ENCODE data around the gene AMIGO1.

AMIGO1 gene

GRCh38 chr1:109523706-109524105, 14.2 kb upstream of the AMIGO1 start:
- Histone ChIP-seq H3K27me3 (ENCODE audit: insufficient read depth, low read length, poor library complexity, severe bottlenecking) (no peaks in the 10 kb centered on the region), H2AFZ (ENCODE audit: low read length) (no peak overlapping the region), H4K20me1 (ENCODE audit: insufficient read depth, low read length, poor library complexity, severe bottlenecking) (no peaks in the 10 kb centered on the region), H3K9me2 (replicated peaks; ENCODE audit: low read depth, low read length) (no peaks in the 10 kb centered on the region), H3K9ac (ENCODE audit: low read depth, low read length, poor library complexity, severe bottlenecking) (no peak overlapping the region), H3K9me3 (ENCODE audit: insufficient read depth, low read depth, low read length) (no peaks in the 10 kb centered on the region), H3F3A (ENCODE audit: low read depth) (no peaks in the 10 kb centered on the region), H3K36me3 (ENCODE audit: insufficient read depth, low read length) (no peaks in the 10 kb centered on the region), H3K4me2 (ENCODE audit: low read depth, low read length, poor library complexity, severe bottlenecking) (no peak overlapping the region), H3K4me1 (ENCODE audit: insufficient read depth, low read length, poor library complexity, severe bottlenecking) (no peaks in the 10 kb centered on the region), H3K79me2 (ENCODE audit: insufficient read depth, low read length) (no peaks in the 10 kb centered on the region), H3K4me3 (ENCODE audit: low read length, poor library complexity, severe bottlenecking) (no peak overlapping the region)
- no peak for TF ChIP-seq CTCF (conservative IDR thresholded peaks at IDR 0.05; ENCODE audit: low read length)
- no peak for TF ChIP-seq EZH2phosphoT487 (IDR thresholded peaks at IDR 0.05; ENCODE audit: borderline replicate concordance)

GRCh38 chr1:109522026-109522425, 12.5 kb upstream of the AMIGO1 start:
- H3F3A ChIP-seq (ENCODE audit: low read depth): no peaks in the 10 kb centered on the region
- H3K27me3 ChIP-seq (ENCODE audit: insufficient read depth, low read length, poor library complexity, severe bottlenecking): no peaks in the 10 kb centered on the region
- H3K4me2 ChIP-seq (ENCODE audit: low read depth, low read length, poor library complexity, severe bottlenecking): no peak overlapping the region
- H3K4me1 ChIP-seq (ENCODE audit: insufficient read depth, low read length, poor library complexity, severe bottlenecking): no peaks in the 10 kb centered on the region
- no peak overlapping the region for H3K4me3 ChIP-seq (ENCODE audit: low read length, poor library complexity, severe bottlenecking)
- H2AFZ ChIP-seq (ENCODE audit: low read length): no peak overlapping the region
- H3K79me2 ChIP-seq (ENCODE audit: insufficient read depth, low read length): no peaks in the 10 kb centered on the region
- no peaks in the 10 kb centered on the region for H3K36me3 ChIP-seq (ENCODE audit: insufficient read depth, low read length)
- H4K20me1 ChIP-seq (ENCODE audit: insufficient read depth, low read length, poor library complexity, severe bottlenecking): no peaks in the 10 kb centered on the region
- no peaks in the 10 kb centered on the region for H3K9me3 ChIP-seq (ENCODE audit: insufficient read depth, low read depth, low read length)
- H3K9ac ChIP-seq (ENCODE audit: low read depth, low read length, poor library complexity, severe bottlenecking): no peak overlapping the region
- TF ChIP-seq CTCF (conservative IDR thresholded peaks at IDR 0.05; ENCODE audit: low read length): no peak
- no peak for TF ChIP-seq EZH2phosphoT487 (IDR thresholded peaks at IDR 0.05; ENCODE audit: borderline replicate concordance)
- H3K9me2 ChIP-seq (replicated peaks; ENCODE audit: low read depth, low read length): no peaks in the 10 kb centered on the region

GRCh38 chr1:109521002-109521951, 11.8 kb upstream of the AMIGO1 start:
- H3K4me1 ChIP-seq (ENCODE audit: insufficient read depth, low read length, poor library complexity, severe bottlenecking): no peaks in the 10 kb centered on the region
- no peaks in the 10 kb centered on the region for H3K36me3 ChIP-seq (ENCODE audit: insufficient read depth, low read length)
- H3K9me3 ChIP-seq (ENCODE audit: insufficient read depth, low read depth, low read length): no peaks in the 10 kb centered on the region
- no peaks in the 10 kb centered on the region for H3K27me3 ChIP-seq (ENCODE audit: insufficient read depth, low read length, poor library complexity, severe bottlenecking)
- no peaks in the 10 kb centered on the region for H4K20me1 ChIP-seq (ENCODE audit: insufficient read depth, low read length, poor library complexity, severe bottlenecking)
- no peaks in the 10 kb centered on the region for H3K79me2 ChIP-seq (ENCODE audit: insufficient read depth, low read length)
- no peaks in the 10 kb centered on the region for H3K9me2 ChIP-seq (replicated peaks; ENCODE audit: low read depth, low read length)
- H3K4me2 ChIP-seq (ENCODE audit: low read depth, low read length, poor library complexity, severe bottlenecking): no peak overlapping the region
- H3F3A ChIP-seq (ENCODE audit: low read depth): no peaks in the 10 kb centered on the region
- H2AFZ ChIP-seq (ENCODE audit: low read length): no peak overlapping the region
- no peak overlapping the region for H3K4me3 ChIP-seq (ENCODE audit: low read length, poor library complexity, severe bottlenecking)
- H3K9ac ChIP-seq (ENCODE audit: low read depth, low read length, poor library complexity, severe bottlenecking): no peak overlapping the region
- TF ChIP-seq EZH2phosphoT487 (IDR thresholded peaks at IDR 0.05; ENCODE audit: borderline replicate concordance) (no peak), CTCF (conservative IDR thresholded peaks at IDR 0.05; ENCODE audit: low read length) (no peak)

Data from Loucy (cell line).